Psoas muscle (tissue), 8 donors: ENCODE data around the gene USP46. TPM values are rescaled to one million over a fixed set of nuclear protein-coding genes. Genes with fewer than 3 reads are reported as not detected.

Experiments used
- ATAC-seq, 4 donors: fragments of 200-7000 bp; cut with Tn5 transposase; one replicate each; pipeline ENCODE4 v1.9.1; 2020; ENCODE audit warnings: moderate library complexity in 3 of 4, mild to moderate bottlenecking in 2 of 4
- DNase-seq, 2 donors: peaks; one replicate each; pipeline ENCODE4 v3.0.0-alpha.2; 2020
- H3K27ac ChIP-seq: fragments of 200-600 bp; one replicate; pipeline ENCODE4 v1.8.0; 2022
- H3K27me3 ChIP-seq, 3 donors: fragments of 200-600 bp in 1 of 3; one replicate each; pipeline versions ENCODE4 v1.6.1 to v1.8.0; 2013 to 2022; ENCODE audit warnings: low read length in 2 of 3, mild to moderate bottlenecking in 2 of 3, moderate library complexity in 1 of 3; ENCODE audit not compliant: insufficient read depth in 3 of 3
- H3K36me3 ChIP-seq, 2 donors: fragments of 200-600 bp in 1 of 2; one replicate each; pipeline versions ENCODE4 v1.6.1 to v1.8.0; 2013 to 2022; ENCODE audit warnings: low read depth in 1 of 2, mild to moderate bottlenecking in 1 of 2, moderate library complexity in 1 of 2; ENCODE audit not compliant: insufficient read depth in 1 of 2
- H3K4me1 ChIP-seq: fragments of 200-600 bp; one replicate; pipeline ENCODE4 v1.8.0; 2022
- H3K4me3 ChIP-seq: fragments of 200-600 bp; one replicate; pipeline ENCODE4 v1.8.0; 2022; ENCODE audit warnings: mild to moderate bottlenecking
- H3K9me3 ChIP-seq: fragments of 200-600 bp; one replicate; pipeline ENCODE4 v1.8.0; 2022
- WGBS, 3 donors: extraction: QIAGEN DNeasy Blood & Tissue Kit; methylation state at CpG; one replicate each; pipeline versions ENCODE4 v1.1.6 to v1.1.7; 2013; 5-methylcytosine and 5-hydroxymethylcytosine counted together
- intact Hi-C, 2 donors: fragments of 100-400 bp; cut with DNase I; formaldehyde crosslinking; loops; one replicate each; pipeline versions ENCODE4 v1.11.0 to v1.14.2; 2022
- polyA plus RNA-seq, 3 donors: library from polyadenylated mRNA; stranded (reverse); fragments of 200-250 nt; gene quantifications; one replicate each; pipeline ENCODE4 v1.2.3, GENCODE V29; 2013
- total RNA-seq, 4 donors: library from RNA; stranded (reverse); fragmentation: NEBNext Ultra II Directional in 2 of 4; extraction: Animal tissue kit (Norgen Biotek cat#: 25700) in 2 of 4; gene quantifications; one replicate each; pipeline versions ENCODE4 v1.2.1 to v1.2.4, GENCODE V29; 2021 to 2023
- TF ChIP-seq, protein P1 (sequence below): fragments of 200-600 bp; IDR thresholded peaks from one replicate; pipeline ENCODE4 v1.8.0; 2022; ENCODE audit warnings: antibody characterized with exemption
- donor health status: healthy with polysubstance abuse.
- donor health status: DM: no; HTN: no; CAD: no; lungs with moderate emphysema.
- donor health status: Bipolar disorder and iron deficiency.
- donor health status: healthy.
- donor health status: DM: yes; HTN: yes; CAD: no.
- donor health status: DM: no; HTN: no; CAD: no.
- donor health status: DM: no; HTN: no; CAD: no.
- donor health status: DM: yes; HTN: yes; CAD: no.

USP46 gene
- total and polyA plus RNA-seq, 7 donors: 3.0 to 28.2 (median 13.0) TPM

DNA sequence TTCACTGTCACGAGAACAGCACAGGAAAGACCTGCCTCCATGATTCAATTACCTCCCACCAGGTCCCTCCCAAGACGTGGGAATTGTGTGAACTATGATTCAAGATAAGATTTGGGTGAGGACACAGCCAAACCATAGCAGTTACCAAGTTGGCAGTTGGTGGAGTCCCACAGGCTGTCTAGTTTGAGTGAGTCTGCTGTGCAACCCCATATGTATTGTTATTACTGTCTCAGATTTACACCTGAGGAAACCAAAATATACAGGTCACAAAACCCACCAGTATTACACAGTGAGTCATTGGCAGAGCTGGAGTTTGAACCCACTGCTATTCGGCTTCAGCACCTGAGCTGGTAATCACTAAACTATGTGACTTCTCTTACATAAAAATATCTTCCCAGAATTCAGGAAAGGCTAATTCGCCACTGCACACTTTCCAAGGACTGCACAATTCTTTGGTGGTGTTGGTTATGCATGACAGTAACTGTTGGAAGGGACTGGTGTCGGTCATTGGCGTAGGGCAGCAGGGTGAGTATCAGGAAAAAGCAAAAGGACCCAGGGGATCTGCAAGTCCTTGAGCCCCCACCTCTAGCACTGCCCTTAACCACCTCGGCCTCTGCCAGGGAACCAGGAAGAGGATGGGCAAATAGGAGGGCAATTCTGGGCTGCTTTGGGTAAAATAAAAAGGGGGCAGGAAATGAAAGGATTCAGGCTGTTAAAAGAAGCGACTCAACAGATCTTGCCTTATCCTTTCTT lies 110.1 kb downstream of the USP46 start:
- TF ChIP-seq, protein P1, sequence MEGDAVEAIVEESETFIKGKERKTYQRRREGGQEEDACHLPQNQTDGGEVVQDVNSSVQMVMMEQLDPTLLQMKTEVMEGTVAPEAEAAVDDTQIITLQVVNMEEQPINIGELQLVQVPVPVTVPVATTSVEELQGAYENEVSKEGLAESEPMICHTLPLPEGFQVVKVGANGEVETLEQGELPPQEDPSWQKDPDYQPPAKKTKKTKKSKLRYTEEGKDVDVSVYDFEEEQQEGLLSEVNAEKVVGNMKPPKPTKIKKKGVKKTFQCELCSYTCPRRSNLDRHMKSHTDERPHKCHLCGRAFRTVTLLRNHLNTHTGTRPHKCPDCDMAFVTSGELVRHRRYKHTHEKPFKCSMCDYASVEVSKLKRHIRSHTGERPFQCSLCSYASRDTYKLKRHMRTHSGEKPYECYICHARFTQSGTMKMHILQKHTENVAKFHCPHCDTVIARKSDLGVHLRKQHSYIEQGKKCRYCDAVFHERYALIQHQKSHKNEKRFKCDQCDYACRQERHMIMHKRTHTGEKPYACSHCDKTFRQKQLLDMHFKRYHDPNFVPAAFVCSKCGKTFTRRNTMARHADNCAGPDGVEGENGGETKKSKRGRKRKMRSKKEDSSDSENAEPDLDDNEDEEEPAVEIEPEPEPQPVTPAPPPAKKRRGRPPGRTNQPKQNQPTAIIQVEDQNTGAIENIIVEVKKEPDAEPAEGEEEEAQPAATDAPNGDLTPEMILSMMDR: no peak
- Histone ChIP-seq H3K9me3 (no peaks in the 10 kb centered on the region), H3K27ac (no peak overlapping the region), H3K27me3 (no peaks in the 10 kb centered on the region), H3K4me3 (no peak overlapping the region), H3K4me1 (peaks cover 10% of the 10 kb centered on the region), H3K36me3 (no peaks in the 10 kb centered on the region)
- intact Hi-C loops: loop anchor here in 1 of 2 donors (5.0 kb wide), 1 partner anchor 118 kb away; no protein-coding TSS in a partner anchor
- ATAC-seq: no peak
- 78 to 82% (median 80%) methylated on average over 8 of the region's 8 CpGs for WGBS, 3 donors
- DNase-seq: no peak

GRCh38 chr4:52546449-52546848 lies 112.7 kb downstream of the USP46 start:
- H3K9me3 ChIP-seq: no peaks in the 10 kb centered on the region
- 80 to 86% (median 84%) methylated on average over 4 of the region's 4 CpGs for WGBS, 3 donors
- H3K4me3 ChIP-seq: no peak overlapping the region
- ATAC-seq: no peak
- peaks cover 5% of the 10 kb centered on the region for H3K4me1 ChIP-seq
- intact Hi-C loops: loop anchor here (2.0 to 5.0 kb wide), 2 partner anchors 121 to 436 kb away; no protein-coding TSS in a partner anchor
- TF ChIP-seq, protein P1: no peak
- no peak for DNase-seq
- no peaks in the 10 kb centered on the region for H3K36me3 ChIP-seq
- no peaks in the 10 kb centered on the region for H3K27me3 ChIP-seq
- H3K27ac ChIP-seq: no peak overlapping the region

DNA sequence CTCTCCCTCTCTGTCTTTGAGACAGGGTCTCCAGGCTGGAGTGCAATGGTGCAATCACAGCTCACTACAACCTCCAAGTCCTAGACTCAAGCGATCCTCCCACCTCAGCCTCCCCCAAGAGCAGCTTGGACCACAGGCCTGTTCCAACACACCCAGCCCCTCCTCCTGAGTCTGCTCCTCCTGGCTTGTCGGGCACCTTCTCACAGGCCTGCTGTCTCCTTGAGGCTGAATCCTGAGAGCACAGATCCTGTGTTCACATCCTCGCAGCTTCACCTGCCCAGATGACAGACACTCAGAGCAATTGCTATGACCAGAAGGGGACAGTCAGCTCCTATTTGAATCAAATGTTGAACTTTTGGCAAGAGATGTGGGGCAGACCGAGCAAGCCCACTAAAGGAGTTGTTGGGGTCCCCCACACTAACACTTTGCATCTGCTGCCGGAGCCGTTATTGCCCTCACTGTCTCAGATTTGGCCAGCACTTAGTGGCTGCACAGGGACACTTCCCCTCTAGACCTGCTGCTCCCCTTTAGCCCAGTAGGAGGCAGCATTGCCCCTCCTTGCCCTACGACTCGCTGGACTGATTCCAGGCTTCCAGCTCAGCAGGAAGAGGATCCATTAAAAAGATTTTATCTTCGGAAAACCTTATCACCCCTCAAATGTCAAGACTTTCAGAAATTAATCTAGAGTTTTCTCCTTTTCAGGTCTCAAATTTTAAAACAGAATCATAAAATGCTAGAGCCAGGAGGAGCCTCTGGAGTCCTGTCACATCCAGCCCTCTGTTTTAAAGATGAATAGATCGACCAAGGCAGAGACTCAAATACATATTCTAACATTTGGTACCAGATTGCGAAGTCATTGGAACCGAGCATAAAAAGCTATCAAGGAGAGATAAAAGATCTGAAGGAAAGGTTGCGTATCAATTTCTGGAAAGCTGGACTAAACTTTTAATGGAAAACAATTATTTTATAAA lies 113.7 kb downstream of the USP46 start:
- ATAC-seq: peak; percentile 77 to 89 (median 84)
- DNase-seq: peak; percentile 57 to 80
- TF ChIP-seq, protein P1: peak; percentile 87
- Histone ChIP-seq H3K27me3 (no peaks in the 10 kb centered on the region), H3K4me3 (no peak overlapping the region), H3K36me3 (no peaks in the 10 kb centered on the region), H3K4me1 (no peaks in the 10 kb centered on the region), H3K27ac (no peak overlapping the region), H3K9me3 (no peaks in the 10 kb centered on the region)
- intact Hi-C loops: loop anchor here (2.0 to 5.0 kb wide), 3 partner anchors 121 to 437 kb away; no protein-coding TSS in a partner anchor
- WGBS, 3 donors: 39 to 42% (median 40%) methylated on average over 13 of the region's 13 CpGs

Other genes starting within 250 kb of the USP46 start
- not detected for gene ERVMER34-1, start 92.1 kb upstream of the USP46 start, total RNA-seq
- under 1 TPM in 1 of 3 donors, not detected in 2; 0.03 TPM for gene ERVMER34-1, start 92.1 kb upstream of the USP46 start, polyA plus RNA-seq
- 1 to 10 TPM in 1 of 4 donors, under 1 TPM in 2, not detected in 1; 0.26 to 1.8 (median 0.40) TPM for gene RASL11B, start 203.0 kb upstream of the USP46 start, total RNA-seq
- gene RASL11B, start 203.0 kb upstream of the USP46 start, polyA plus RNA-seq: under 1 TPM; 0.08 to 0.40 (median 0.09) TPM